ENCODE results near the gene SEMA4A. TPM values are rescaled to one million over a fixed set of nuclear protein-coding genes. Genes with fewer than 3 reads are reported as not detected.
A peak's percentile ranks its signal among the peaks of the same experiment; 100 is the strongest.

The SEMA4A gene
- total RNA-seq, 4 donors from 2014 or later, result 21.4 to 36.6 (median 23.1) TPM

- no peak for DNase-seq
- Histone ChIP-seq H3K27ac (no peak overlapping the region), H3K27me3 (no peaks in the 10 kb centered on the region), H3K9me3 (no peaks in the 10 kb centered on the region), H3K4me3 (no peak overlapping the region), H3K36me3 (peaks cover 0 to 68% (median 0%) of the 10 kb centered on the region in 3 donors), H3K4me1 (peaks cover 12 to 51% (median 16%) of the 10 kb centered on the region in 3 donors)
- 87% methylated on average over 5 of the region's 5 CpGs for WGBS, 2 donors
- TF ChIP-seq POLR2A (IDR thresholded peaks at IDR 0.05), result no peak
- no peak for TF ChIP-seq CTCF (IDR thresholded peaks at IDR 0.05)
- intact Hi-C loops (cut with DNase I), result no loop called here
Measured at GRCh38 chr1:156157966-156158365, 4.6 kb downstream of the SEMA4A start.

- intact Hi-C loops (cut with DNase I), result no loop called here
- Histone ChIP-seq H3K36me3 (peaks cover 0 to 90% (median 0%) of the 10 kb centered on the region in 3 donors), H3K9me3 (no peaks in the 10 kb centered on the region), H3K4me1 (peaks cover 3 to 30% (median 7%) of the 10 kb centered on the region in 3 donors), H3K27ac (peak overlapping the region; percentile 58 to 80 (median 64)), H3K27me3 (no peaks in the 10 kb centered on the region), H3K4me3 (peak overlapping the region in 3 of 4 donors; percentile 40 to 65 (median 50))
- TF ChIP-seq POLR2A (IDR thresholded peaks at IDR 0.05) (no peak), CTCF (IDR thresholded peaks at IDR 0.05) (no peak)
- DNase-seq, result no peak
- 62 to 81% methylated on average over 8 to 13 of the region's 13 CpGs for WGBS, 2 donors
Measured at GRCh38 chr1:156160000-156160742, 6.8 kb downstream of the SEMA4A start.

- no peaks in the 10 kb centered on the region for H3K27me3 ChIP-seq
- no peak for TF ChIP-seq CTCF (IDR thresholded peaks at IDR 0.05)
- TF ChIP-seq POLR2A (IDR thresholded peaks at IDR 0.05), result no peak
- H3K4me3 ChIP-seq, result peak overlapping the region; percentile 11 to 65 (median 45)
- WGBS, 2 donors, result 12 to 17% methylated on average over 4 of the region's 22 CpGs
- peaks cover 0 to 95% (median 0%) of the 10 kb centered on the region in 3 donors for H3K36me3 ChIP-seq
- H3K9me3 ChIP-seq, result no peaks in the 10 kb centered on the region
- peaks cover 3 to 24% (median 5%) of the 10 kb centered on the region in 3 donors for H3K4me1 ChIP-seq
- intact Hi-C loops (cut with DNase I), result no loop called here
- H3K27ac ChIP-seq, result peak overlapping the region; percentile 58 to 80 (median 64)
- DNase-seq, result no peak
Measured at GRCh38 chr1:156160743-156161171, 7.4 kb downstream of the SEMA4A start.

GRCh38 chr1:156162430-156163037, 9.1 kb downstream of the SEMA4A start:
- Histone ChIP-seq H3K9me3 (no peaks in the 10 kb centered on the region), H3K27ac (no peak overlapping the region), H3K27me3 (no peaks in the 10 kb centered on the region), H3K36me3 (peaks cover 0 to 99% (median 0%) of the 10 kb centered on the region in 3 donors), H3K4me3 (no peak overlapping the region), H3K4me1 (peaks cover 3 to 21% (median 5%) of the 10 kb centered on the region in 3 donors)
- intact Hi-C loops (cut with DNase I), result no loop called here
- TF ChIP-seq CTCF (IDR thresholded peaks at IDR 0.05) (no peak), POLR2A (IDR thresholded peaks at IDR 0.05) (no peak)
- 94 to 100% methylated on average over 2 to 5 of the region's 5 CpGs for WGBS, 2 donors
- no peak for DNase-seq

- H3K27ac ChIP-seq, result no peak overlapping the region
- peaks cover 3 to 21% (median 5%) of the 10 kb centered on the region in 3 donors for H3K4me1 ChIP-seq
- intact Hi-C loops (cut with DNase I), result no loop called here
- WGBS, 2 donors, result 92 to 100% methylated on average over 1 of the region's 1 CpG
- no peak overlapping the region for H3K4me3 ChIP-seq
- no peak for DNase-seq
- no peak for TF ChIP-seq CTCF (IDR thresholded peaks at IDR 0.05)
- TF ChIP-seq POLR2A (IDR thresholded peaks at IDR 0.05), result no peak
- no peaks in the 10 kb centered on the region for H3K27me3 ChIP-seq
- H3K9me3 ChIP-seq, result no peaks in the 10 kb centered on the region
- H3K36me3 ChIP-seq, result peaks cover 0 to 99% (median 0%) of the 10 kb centered on the region in 3 donors
Measured at GRCh38 chr1:156163712-156164111, 10.3 kb downstream of the SEMA4A start.
